DOHH2 (cell line): ENCODE measurements around the gene MTCH2.

ENCODE experiments used
- CTCF ChIP-seq: fragments of 200-600 bp; sonication (generic); IDR thresholded peaks from one replicate; pipeline ENCODE4 v1.5.1; 2014; ENCODE audit warnings: antibody characterized with exemption, mild to moderate bottlenecking, low read depth, low read length; ENCODE audit not compliant: poor library complexity, severe bottlenecking
- EZH2phosphoT487 ChIP-seq: fragments of 200-600 bp; sonication (generic); IDR thresholded peaks from 2 replicates; pipeline ENCODE4 v1.6.1; 2017; ENCODE audit warnings: borderline replicate concordance, mild to moderate bottlenecking, antibody characterized with exemption, low read length, moderate library complexity, mixed read lengths

GRCh38 chr11:47591764-47592163, 50.6 kb downstream of the MTCH2 start:
- TF ChIP-seq CTCF (no peak), EZH2phosphoT487 (no peak)
